Lower leg skin (tissue), 4 donors: ENCODE measurements around the gene VSTM4. TPM values are rescaled to one million over a fixed set of nuclear protein-coding genes. Genes with fewer than 3 reads are reported as not detected.

ENCODE experiments used
- DNase-seq, 2 donors: peaks; one replicate each; pipeline ENCODE4 v3.0.0-alpha.2; 2019; ENCODE audit warnings: low spot score in 2 of 2
- H3K4me3 ChIP-seq: fragments of 200-600 bp; sonication (generic); 2 replicates; pipeline ENCODE4 v1.5.1; 2017; ENCODE audit warnings: mild to moderate bottlenecking, low read depth; ENCODE audit not compliant: poor library complexity, severe bottlenecking
- POLR2A ChIP-seq, 2 donors: fragments of 450-650 bp; IDR thresholded peaks; one replicate each; pipeline ENCODE4 v1.6.1; 2016 to 2017; ENCODE audit warnings: antibody characterized with exemption in 2 of 2, mild to moderate bottlenecking in 1 of 2, moderate library complexity in 1 of 2
- WGBS, 2 donors: methylation state at CpG; one replicate each; pipeline ENCODE4 v1.1.5; 2018; 5-methylcytosine and 5-hydroxymethylcytosine counted together
- intact Hi-C: fragments of 100-400 bp; cut with DNase I; formaldehyde crosslinking; loops from one replicate; pipeline ENCODE4 v1.15.0; 2023; ENCODE audit warnings: low total_unique reads
- total RNA-seq, 4 donors: library from RNA; depleted of rRNA; stranded (reverse); fragments of >200 nt; gene quantifications; one replicate each; pipeline ENCODE4 v1.1.0, GENCODE V29; 2016
- TF ChIP-seq, protein P1 (sequence below), 3 donors: fragments of 450-650 bp; IDR thresholded peaks; one replicate each; pipeline ENCODE4 v1.5.1; 2016; ENCODE audit warnings: antibody characterized with exemption in 3 of 3, mild to moderate bottlenecking in 3 of 3, moderate library complexity in 2 of 3

VSTM4 gene
- total RNA-seq, 4 donors from 2014 or later, result 1.1 to 5.0 (median 3.3) TPM

- H3K4me3 ChIP-seq, result no peak overlapping the region
- DNase-seq, result no peak
- intact Hi-C loops, result no loop called here
- TF ChIP-seq POLR2A (IDR thresholded peaks at IDR 0.05), result no peak
- TF ChIP-seq, protein P1, sequence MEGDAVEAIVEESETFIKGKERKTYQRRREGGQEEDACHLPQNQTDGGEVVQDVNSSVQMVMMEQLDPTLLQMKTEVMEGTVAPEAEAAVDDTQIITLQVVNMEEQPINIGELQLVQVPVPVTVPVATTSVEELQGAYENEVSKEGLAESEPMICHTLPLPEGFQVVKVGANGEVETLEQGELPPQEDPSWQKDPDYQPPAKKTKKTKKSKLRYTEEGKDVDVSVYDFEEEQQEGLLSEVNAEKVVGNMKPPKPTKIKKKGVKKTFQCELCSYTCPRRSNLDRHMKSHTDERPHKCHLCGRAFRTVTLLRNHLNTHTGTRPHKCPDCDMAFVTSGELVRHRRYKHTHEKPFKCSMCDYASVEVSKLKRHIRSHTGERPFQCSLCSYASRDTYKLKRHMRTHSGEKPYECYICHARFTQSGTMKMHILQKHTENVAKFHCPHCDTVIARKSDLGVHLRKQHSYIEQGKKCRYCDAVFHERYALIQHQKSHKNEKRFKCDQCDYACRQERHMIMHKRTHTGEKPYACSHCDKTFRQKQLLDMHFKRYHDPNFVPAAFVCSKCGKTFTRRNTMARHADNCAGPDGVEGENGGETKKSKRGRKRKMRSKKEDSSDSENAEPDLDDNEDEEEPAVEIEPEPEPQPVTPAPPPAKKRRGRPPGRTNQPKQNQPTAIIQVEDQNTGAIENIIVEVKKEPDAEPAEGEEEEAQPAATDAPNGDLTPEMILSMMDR (IDR thresholded peaks at IDR 0.05), result no peak
- WGBS, 2 donors, result 93 to 94% methylated on average over 4 of the region's 4 CpGs
These were observed 74.7 kb downstream of the VSTM4 start for GRCh38 chr10:49040601-49041000.

DNA sequence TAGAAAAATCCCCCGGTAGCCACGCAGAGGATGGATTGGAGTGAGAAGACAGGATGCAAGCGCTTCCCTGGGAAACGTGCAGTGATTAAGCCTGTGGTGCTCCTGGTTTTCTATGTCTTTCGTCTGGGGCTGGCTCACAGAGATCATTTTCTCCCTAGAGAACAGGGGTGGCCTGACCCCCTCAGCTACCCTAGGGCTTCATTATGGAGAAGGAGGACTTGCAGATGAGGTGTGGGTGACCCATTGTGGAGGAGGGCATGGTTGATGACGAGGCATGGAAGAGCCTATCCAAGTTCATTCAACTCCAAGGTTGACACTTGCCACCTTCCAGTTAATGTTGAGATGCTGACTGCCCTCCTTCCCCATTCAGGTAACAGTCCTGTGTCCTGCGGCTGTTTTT is 75.9 kb downstream of the VSTM4 start:
- WGBS, 2 donors, result 85 to 86% methylated on average over 7 of the region's 7 CpGs

DNA sequence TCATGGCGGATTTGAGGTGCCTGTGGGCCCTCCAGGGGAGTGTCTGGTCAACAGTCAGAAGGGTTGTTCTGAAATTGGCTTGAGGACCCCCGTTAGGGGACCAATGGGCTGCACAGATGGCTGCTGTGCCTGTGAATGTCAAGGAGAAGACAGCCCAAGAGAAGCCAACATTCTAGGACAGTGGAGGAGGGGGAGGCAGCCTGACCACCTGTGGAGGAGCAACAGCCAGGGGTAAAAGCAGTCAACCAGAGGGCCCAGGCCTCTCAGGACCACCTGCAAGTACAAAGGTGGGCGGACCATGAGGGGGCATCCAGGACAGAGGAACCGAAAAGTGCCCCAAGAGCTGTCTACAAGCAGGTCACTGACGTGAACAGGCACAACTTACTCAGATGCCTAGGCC is 76.6 kb downstream of the VSTM4 start:
- TF ChIP-seq POLR2A (IDR thresholded peaks at IDR 0.05), result no peak
- TF ChIP-seq, protein P1 (IDR thresholded peaks at IDR 0.05), result no peak
- H3K4me3 ChIP-seq, result no peak overlapping the region
- intact Hi-C loops, result no loop called here
- 95 to 97% methylated on average over 5 of the region's 5 CpGs for WGBS, 2 donors
- DNase-seq, result no peak

More for the DNA sequence above, 75.9 kb downstream of the VSTM4 start:
- DNase-seq, result no peak
- intact Hi-C loops, result no loop called here
- no peak for TF ChIP-seq POLR2A (IDR thresholded peaks at IDR 0.05)
- TF ChIP-seq, protein P1 (IDR thresholded peaks at IDR 0.05), result no peak
- no peak overlapping the region for H3K4me3 ChIP-seq

DNA sequence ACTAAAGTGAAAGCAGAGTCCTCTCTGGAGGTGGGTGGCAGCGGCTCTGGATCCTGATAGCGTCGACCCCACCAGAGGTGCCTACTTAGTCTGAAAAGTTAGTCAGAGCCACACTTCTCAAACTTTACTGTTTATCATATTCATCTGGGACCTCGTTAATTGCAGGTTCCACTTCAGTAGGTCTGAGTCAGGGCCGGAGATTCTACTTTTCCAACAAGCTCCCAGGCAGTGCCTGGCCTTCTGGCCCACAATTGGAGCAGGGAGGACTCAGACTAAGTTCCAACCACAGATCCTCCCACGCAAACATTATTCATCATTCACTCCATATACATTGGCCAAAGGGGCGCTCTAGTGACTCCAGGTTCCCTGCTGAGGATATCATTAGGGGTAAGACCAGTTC is 78.1 kb downstream of the VSTM4 start:
- intact Hi-C loops, result no loop called here
- DNase-seq, result no peak
- TF ChIP-seq, protein P1 (IDR thresholded peaks at IDR 0.05), result no peak
- TF ChIP-seq POLR2A (IDR thresholded peaks at IDR 0.05), result no peak
- 93% methylated on average over 7 of the region's 7 CpGs for WGBS, 2 donors
- no peak overlapping the region for H3K4me3 ChIP-seq

GRCh38 chr10:49036638-49037037 is 78.7 kb downstream of the VSTM4 start:
- DNase-seq, result no peak
- no peak overlapping the region for H3K4me3 ChIP-seq
- intact Hi-C loops, result no loop called here
- TF ChIP-seq, protein P1 (IDR thresholded peaks at IDR 0.05), result no peak
- TF ChIP-seq POLR2A (IDR thresholded peaks at IDR 0.05), result no peak
- WGBS, 2 donors, result 89 to 94% methylated on average over 3 of the region's 3 CpGs

DNA sequence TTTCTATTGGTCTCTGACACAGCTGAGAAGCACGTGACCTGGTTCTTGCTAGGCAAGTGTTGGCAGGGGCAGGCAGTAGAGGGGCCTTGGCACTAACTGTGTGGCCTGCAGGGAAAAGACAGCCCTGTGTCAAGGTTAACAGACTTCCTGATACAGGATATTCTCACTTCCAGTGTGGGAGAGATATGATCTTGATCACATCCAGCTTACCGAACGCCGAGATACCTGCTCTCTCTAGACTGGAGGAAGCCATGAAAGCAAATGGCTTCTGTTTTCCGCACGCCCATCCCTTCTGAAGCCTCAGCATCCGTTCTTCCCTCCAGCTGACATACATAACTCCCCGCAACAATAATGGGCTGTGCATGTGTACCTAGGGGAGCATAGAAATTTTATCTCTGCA is 79.4 kb downstream of the VSTM4 start:
- 87 to 93% methylated on average over 8 of the region's 8 CpGs for WGBS, 2 donors
- intact Hi-C loops, result no loop called here
- TF ChIP-seq POLR2A (IDR thresholded peaks at IDR 0.05), result no peak
- TF ChIP-seq, protein P1 (IDR thresholded peaks at IDR 0.05), result no peak
- no peak overlapping the region for H3K4me3 ChIP-seq
- no peak for DNase-seq
